Hepatic stellate cell (primary cell): Measurements from ENCODE around the gene EGFL8.
"Not testable (repeated sequence)": the region's sequence is repeated elsewhere in the genome, so short reads cannot be mapped to it uniquely, and the experiment has no call there.

Experiments
- DNase-seq: peaks from one replicate; pipeline ENCODE4 v3.0.0; 2011; ENCODE audit warnings: low spot score

EGFL8 gene

GRCh38 chr6:32164295-32164694 is at the start of gene EGFL8:
Gene EGFL8 (plus strand): TSS chr6:32164595. CDS start chr6:32166166, 1,571 bp downstream.
- DNase-seq = no peak

- DNase-seq = peak; percentile 83
Measured at GRCh38 chr6:32114796-32115195, 49.6 kb upstream of the EGFL8 start.

GRCh38 chr6:32115623-32116022 is 48.8 kb upstream of the EGFL8 start:
- DNase-seq = no peak

- no peak for DNase-seq
Measured at GRCh38 chr6:32116674-32117073, 47.7 kb upstream of the EGFL8 start.

GRCh38 chr6:32117461-32117860 is 46.9 kb upstream of the EGFL8 start:
- no peak for DNase-seq

DNA sequence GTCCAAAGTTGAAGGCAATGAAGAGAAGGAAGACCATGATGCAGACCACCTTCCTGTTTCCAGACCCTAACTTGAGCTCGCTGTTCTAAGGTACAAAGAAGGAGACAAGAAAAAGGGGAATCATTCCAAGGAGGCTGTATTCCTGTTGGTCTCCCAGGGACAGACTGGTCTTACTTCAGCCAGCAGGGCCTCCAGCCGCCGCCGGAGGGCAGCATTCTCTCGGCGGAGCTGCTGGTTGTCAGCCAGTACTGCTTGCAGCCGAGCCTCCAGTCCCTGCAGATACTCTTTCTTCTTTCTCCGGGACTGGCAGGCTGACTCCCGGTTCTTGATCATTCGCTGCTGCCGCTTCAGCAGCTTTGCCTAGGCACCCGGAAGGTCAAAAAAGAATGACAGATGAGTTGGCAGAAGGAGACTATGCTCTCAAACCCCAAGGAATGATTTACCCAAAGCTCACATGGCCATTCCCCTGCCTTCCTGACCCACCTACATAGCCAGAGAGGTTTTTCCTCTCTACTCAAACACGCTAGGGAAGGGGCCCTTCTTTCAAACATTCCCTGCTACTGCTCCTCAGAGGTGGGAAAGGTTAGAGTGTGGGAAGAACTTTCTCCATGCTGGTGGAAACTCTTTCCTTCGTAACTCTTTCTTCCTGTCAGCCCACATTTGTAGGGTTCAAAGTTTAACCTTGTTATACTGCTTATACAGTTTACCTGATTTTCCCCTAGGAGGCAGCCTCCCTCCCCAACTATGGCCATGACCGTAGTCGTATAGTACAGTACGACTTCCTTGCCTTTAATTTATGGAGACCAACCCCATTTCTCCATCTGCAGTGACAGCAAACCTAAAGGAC is 45.4 kb upstream of the EGFL8 start:
- DNase-seq = peak; percentile 90

GRCh38 chr6:32120573-32121059 is 43.8 kb upstream of the EGFL8 start:
- no peak for DNase-seq

- no peak for DNase-seq
Measured at GRCh38 chr6:32123681-32124080, 40.7 kb upstream of the EGFL8 start.

DNA sequence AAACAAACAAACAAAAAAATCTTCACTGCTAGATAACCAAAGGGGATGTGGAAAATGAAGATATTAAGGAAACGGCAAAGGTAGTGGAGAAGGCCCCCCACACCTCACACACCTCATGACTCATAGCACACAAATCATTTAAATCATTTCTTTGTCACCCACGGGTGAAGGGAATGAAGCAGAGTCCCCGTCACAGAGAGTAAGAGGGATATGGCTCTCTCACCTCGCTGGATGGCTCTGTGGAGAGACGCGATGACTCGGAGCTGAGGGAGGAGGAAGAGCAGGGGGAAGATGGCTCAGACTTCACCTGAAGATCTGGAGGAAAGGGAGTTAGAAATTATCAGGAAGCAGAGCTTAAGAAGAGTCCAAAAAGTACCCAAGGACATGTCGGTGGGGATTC is 37.5 kb upstream of the EGFL8 start:
- DNase-seq = no peak

GRCh38 chr6:32127409-32127716 is 37.0 kb upstream of the EGFL8 start:
- DNase-seq = no peak

GRCh38 chr6:32127717-32128592 is 36.4 kb upstream of the EGFL8 start, which contains the start of gene ATF6B:
Gene ATF6B (minus strand): TSS chr6:32128246. CDS start chr6:32128207, 39 bp downstream.
- DNase-seq = peak; percentile 99

DNA sequence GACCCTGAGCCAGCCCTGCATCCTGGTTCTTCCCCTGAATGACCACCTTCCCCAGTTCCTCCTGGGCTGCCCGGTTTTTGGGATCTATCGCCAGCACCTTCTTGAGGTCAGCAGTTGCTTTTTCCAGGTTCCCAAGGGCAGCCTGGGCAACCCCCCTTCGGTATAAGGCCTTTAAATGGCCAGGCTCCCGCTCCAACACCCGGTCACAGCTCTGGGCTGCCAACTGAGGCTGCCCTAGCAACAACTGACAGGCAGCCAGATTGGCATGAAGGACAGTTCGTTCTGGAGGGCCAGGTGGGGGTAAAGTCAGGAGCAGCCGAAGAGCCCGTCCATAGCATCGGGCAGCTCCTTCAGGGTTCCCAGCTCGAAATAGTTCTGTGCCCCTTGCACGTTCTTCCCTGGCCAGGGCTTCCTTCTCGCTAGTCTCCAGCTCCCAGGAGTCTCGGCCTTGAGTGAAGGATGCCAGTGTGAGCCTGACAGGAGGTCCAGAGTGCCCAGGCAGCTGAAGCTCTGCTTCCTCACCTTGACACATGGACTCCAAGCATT is 35.6 kb upstream of the EGFL8 start:
- DNase-seq = no peak

GRCh38 chr6:32129297-32130088 is 34.9 kb upstream of the EGFL8 start:
- DNase-seq = no peak

DNA sequence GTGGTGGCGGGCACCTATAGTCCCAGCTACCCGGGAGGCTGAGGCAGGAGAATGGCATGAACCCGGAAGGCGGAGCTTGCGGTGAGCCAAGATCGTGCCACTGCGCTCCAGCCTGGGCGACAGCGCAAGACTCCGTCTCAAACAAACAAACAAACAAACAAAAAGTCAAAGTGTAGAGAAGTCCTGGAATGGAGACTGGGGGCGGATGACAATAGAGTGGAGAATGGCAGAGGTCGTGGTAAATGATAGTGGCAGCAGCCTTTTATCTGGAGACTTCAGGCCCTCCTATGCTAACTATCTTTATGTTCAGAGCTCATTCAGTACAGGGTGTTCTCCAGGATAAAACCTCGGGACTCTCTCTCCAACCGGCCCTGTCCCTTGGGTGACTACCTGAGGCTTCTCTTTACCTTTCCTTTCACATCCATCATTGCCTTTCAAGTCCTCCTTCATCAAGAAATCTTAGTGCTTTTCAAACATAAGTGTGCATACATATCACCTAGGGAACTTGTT is 32.9 kb upstream of the EGFL8 start:
- no peak for DNase-seq

- DNase-seq = no peak
Measured at GRCh38 chr6:32132110-32132509, 32.3 kb upstream of the EGFL8 start.

DNA sequence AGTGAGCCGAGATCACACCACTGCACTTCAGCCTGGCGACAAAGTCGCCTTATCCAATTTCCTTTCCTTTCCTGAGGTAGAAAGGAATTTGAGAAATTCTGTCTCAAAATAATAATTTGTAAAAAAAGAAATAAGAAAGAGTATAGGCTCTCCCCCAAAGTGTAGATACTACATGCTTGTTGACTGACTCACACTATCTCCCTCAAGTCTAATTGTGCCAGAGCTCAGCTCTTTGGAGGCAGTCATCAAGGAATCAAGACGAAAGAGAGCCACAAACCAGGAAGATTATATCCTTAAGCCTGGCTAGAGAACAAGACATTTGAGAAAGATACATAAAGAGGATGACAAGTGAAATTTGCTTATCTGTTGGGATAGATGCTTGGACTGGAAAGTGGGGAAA is 30.6 kb upstream of the EGFL8 start:
- no peak for DNase-seq

- DNase-seq = no peak
Measured at GRCh38 chr6:32137454-32137853, 26.9 kb upstream of the EGFL8 start.

GRCh38 chr6:32139590-32139989 is 24.8 kb upstream of the EGFL8 start:
- DNase-seq = no peak

GRCh38 chr6:32140420-32141046 is 23.9 kb upstream of the EGFL8 start:
- DNase-seq = no peak

DNA sequence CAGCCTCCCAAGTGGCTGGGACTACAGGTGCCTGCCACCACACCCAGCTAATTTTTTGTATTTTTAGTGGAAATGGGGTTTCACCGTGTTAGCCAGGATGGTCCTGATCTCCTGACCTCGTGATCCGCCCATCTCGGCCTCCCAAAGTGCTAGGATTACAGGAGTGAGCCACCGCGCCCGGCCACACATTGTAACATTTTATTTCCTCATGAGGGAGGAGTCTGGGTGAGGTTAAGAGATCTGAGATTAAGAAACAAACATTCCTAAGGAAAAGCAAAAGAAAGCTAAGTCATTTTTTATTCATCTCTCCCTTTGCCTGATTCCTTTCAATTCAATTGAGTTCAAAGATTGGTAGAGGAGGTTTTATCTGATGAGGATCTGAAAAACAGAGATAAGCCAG is 20.2 kb upstream of the EGFL8 start:
- DNase-seq = not testable (repeated sequence)

DNA sequence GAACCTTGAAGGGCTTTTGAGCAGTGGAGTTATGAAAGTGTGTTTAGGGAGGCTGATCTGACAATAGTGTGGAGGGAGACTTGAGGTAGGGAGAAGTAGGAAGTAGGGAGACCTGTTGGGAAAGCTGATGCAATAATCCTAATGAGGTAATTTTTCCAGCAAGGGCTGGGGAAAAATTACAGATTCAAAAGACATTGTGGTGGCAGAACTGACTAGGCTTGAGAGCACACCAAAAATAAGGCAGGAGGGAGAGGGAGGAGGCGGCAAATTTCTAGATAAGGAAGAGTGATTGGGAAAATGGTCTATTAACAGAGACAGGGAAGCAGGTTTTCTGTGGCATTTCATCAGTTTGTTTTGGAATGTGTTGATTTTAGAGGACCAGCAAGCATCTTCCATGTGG is 18.1 kb upstream of the EGFL8 start:
- no peak for DNase-seq
